SK-N-MC (cell line): ENCODE data around the gene PTPRA.

ENCODE experiments used
- EZH2 ChIP-seq: fragments of 200-600 bp; sonication (generic); IDR thresholded peaks from one replicate; pipeline ENCODE4 v1.6.1; 2017; ENCODE audit warnings: antibody characterized with exemption
- POLR2AphosphoS5 ChIP-seq: IDR thresholded peaks from 2 replicates; pipeline ENCODE4 v1.6.1; 2012; ENCODE audit warnings: mild to moderate bottlenecking, low read depth, low read length, borderline replicate concordance

- TF ChIP-seq EZH2 (no peak), POLR2AphosphoS5 (no peak)
These were observed 140.5 kb downstream of the PTPRA start for GRCh38 chr20:3013771-3014170.
